CD14-positive monocyte (primary cell): ENCODE data around the gene SEL1L3. TPM values are rescaled to one million over a fixed set of nuclear protein-coding genes. Genes with fewer than 3 reads are reported as not detected.

Experiments used
- DNase-seq, 3 donors: peaks; one replicate each; pipeline ENCODE4 v3.0.0-alpha.2; 2011 to 2022
- H2AFZ ChIP-seq: 2 replicates; pipeline ENCODE4 v1.6.0; 2012; ENCODE audit warnings: mild to moderate bottlenecking, low read depth, low read length, inconsistent platforms; ENCODE audit not compliant: insufficient read depth, poor library complexity, severe bottlenecking
- H3K27ac ChIP-seq, 2 donors: 1 replicate in 1 of 2; 2 replicates in 1 of 2; pipeline ENCODE4 v1.5.1; 2012 to 2013; ENCODE audit warnings: low read length in 2 of 2, control low read depth in 1 of 2, inconsistent platforms in 1 of 2, low read depth in 1 of 2, mild to moderate bottlenecking in 1 of 2
- H3K27me3 ChIP-seq, 2 donors: one replicate each; pipeline versions ENCODE4 v1.6.0 to v1.6.1; 2011 to 2013; ENCODE audit warnings: low read length in 2 of 2; ENCODE audit not compliant: control insufficient read depth in 2 of 2, insufficient read depth in 2 of 2
- H3K36me3 ChIP-seq, 2 donors: replicated peaks in 1 of 2; 1 replicate in 1 of 2; 2 replicates in 1 of 2; pipeline versions ENCODE4 v1.5.1 to v1.6.1; 2012 to 2013; ENCODE audit warnings: low read length in 2 of 2, control low read depth in 1 of 2, inconsistent platforms in 1 of 2, mild to moderate bottlenecking in 1 of 2; ENCODE audit not compliant: insufficient read depth in 2 of 2, control insufficient read depth in 1 of 2
- H3K4me1 ChIP-seq, 2 donors: 1 replicate in 1 of 2; 2 replicates in 1 of 2; pipeline versions ENCODE4 v1.5.1 to v1.6.1; 2012 to 2013; ENCODE audit warnings: low read length in 2 of 2, control low read depth in 1 of 2, inconsistent platforms in 1 of 2, mild to moderate bottlenecking in 1 of 2, moderate library complexity in 1 of 2; ENCODE audit not compliant: insufficient read depth in 2 of 2, control insufficient read depth in 1 of 2
- H3K4me2 ChIP-seq: replicated peaks from 2 replicates; pipeline ENCODE3; 2012; ENCODE audit warnings: low read length, moderate library complexity, mild to moderate bottlenecking; ENCODE audit not compliant: poor library complexity, severe bottlenecking; ENCODE audit errors: extremely low read depth
- H3K4me3 ChIP-seq, 3 experiments: fragments of 200-600 bp in 1 of 3; sonication (generic) in 1 of 3; replicated peaks in 1 of 3; 1 replicate in 2 of 3; 2 replicates in 1 of 3; pipeline ENCODE4 v1.5.1; 2011 to 2013; ENCODE audit warnings: low read length in 3 of 3, mild to moderate bottlenecking in 3 of 3, control low read depth in 2 of 3, low read depth in 2 of 3, inconsistent platforms in 1 of 3, moderate library complexity in 1 of 3
- H3K79me2 ChIP-seq: 2 replicates; pipeline ENCODE4 v1.6.0; 2012; ENCODE audit warnings: mild to moderate bottlenecking, control low read depth, inconsistent platforms, low read length, moderate library complexity; ENCODE audit not compliant: insufficient read depth
- H3K9ac ChIP-seq: 2 replicates; pipeline ENCODE4 v1.6.0; 2017; ENCODE audit warnings: low read length, mild to moderate bottlenecking; ENCODE audit not compliant: insufficient read depth, poor library complexity, severe bottlenecking
- H3K9me3 ChIP-seq, 2 donors: replicated peaks in 1 of 2; 1 replicate in 1 of 2; 2 replicates in 1 of 2; pipeline versions ENCODE4 v1.5.1 to v1.6.1; 2012 to 2013; ENCODE audit warnings: low read length in 2 of 2, control low read depth in 1 of 2; ENCODE audit not compliant: control insufficient read depth in 1 of 2, insufficient read depth in 1 of 2
- H4K20me1 ChIP-seq: 2 replicates; pipeline ENCODE4 v1.6.0; 2012; ENCODE audit warnings: mild to moderate bottlenecking, low read length, control low read depth, moderate library complexity; ENCODE audit not compliant: insufficient read depth
- H3K27ac Mint-ChIP-seq, 7 donors: one replicate each; pipeline ENCODE4 v1.8.0; 2020; ENCODE audit warnings: mild to moderate bottlenecking in 7 of 7, mixed read lengths in 7 of 7, moderate library complexity in 6 of 7, inconsistent platforms in 2 of 7
- H3K27me3 Mint-ChIP-seq, 3 donors: one replicate each; pipeline ENCODE4 v1.8.0; 2021 to 2022; ENCODE audit warnings: low read depth in 3 of 3, mild to moderate bottlenecking in 3 of 3, mixed read lengths in 3 of 3, moderate library complexity in 3 of 3, inconsistent platforms in 1 of 3
- H3K36me3 Mint-ChIP-seq, 2 donors: one replicate each; pipeline ENCODE4 v1.8.0; 2020; ENCODE audit warnings: mixed read lengths in 2 of 2, inconsistent platforms in 1 of 2, mild to moderate bottlenecking in 1 of 2
- H3K4me1 Mint-ChIP-seq: one replicate; pipeline ENCODE4 v1.8.0; 2020; ENCODE audit warnings: mild to moderate bottlenecking, mixed read lengths
- H3K4me3 Mint-ChIP-seq, 2 donors: one replicate each; pipeline ENCODE4 v1.8.0; 2020; ENCODE audit warnings: mild to moderate bottlenecking in 2 of 2, mixed read lengths in 2 of 2, moderate library complexity in 1 of 2
- H3K9me3 Mint-ChIP-seq, 7 donors: one replicate each; pipeline ENCODE4 v1.8.0; 2020 to 2022; ENCODE audit warnings: mixed read lengths in 7 of 7, mild to moderate bottlenecking in 6 of 7, moderate library complexity in 6 of 7, inconsistent platforms in 2 of 7
- WGBS: methylation state at CpG from one replicate; pipeline ENCODE4 v1.1.5; 2013; ENCODE audit warnings: missing lambda C conversion rate; ENCODE audit not compliant: insufficient coverage; 5-methylcytosine and 5-hydroxymethylcytosine counted together
- intact Hi-C, 2 donors: fragments of 100-400 bp; cut with micrococcal nuclease; formaldehyde crosslinking; loops; one replicate each; pipeline versions ENCODE4 v1.15.0 to v1.15.1; 2023
- polyA plus RNA-seq, 3 donors: library from polyadenylated mRNA; depleted of rRNA in 1 of 3; unstranded in 2 of 3; stranded (reverse) in 1 of 3; fragments of 300-500 nt in 2 of 3; fragments of >200 nt in 1 of 3; fragmentation: Illumina TruSeq in 2 of 3; gene quantifications; 1 replicate in 2 of 3; 2 replicates in 1 of 3; pipeline ENCODE4 v1.2.3, GENCODE V29; 2012 to 2021
- TF ChIP-seq, protein P1 (sequence below): fragments of 200-600 bp; IDR thresholded peaks from one replicate; pipeline ENCODE4 v1.8.0; 2022; ENCODE audit warnings: antibody characterized with exemption, mild to moderate bottlenecking

The SEL1L3 gene
- polyA plus RNA-seq, 3 donors, result 0.61 to 2.2 (median 1.7) TPM

DNA sequence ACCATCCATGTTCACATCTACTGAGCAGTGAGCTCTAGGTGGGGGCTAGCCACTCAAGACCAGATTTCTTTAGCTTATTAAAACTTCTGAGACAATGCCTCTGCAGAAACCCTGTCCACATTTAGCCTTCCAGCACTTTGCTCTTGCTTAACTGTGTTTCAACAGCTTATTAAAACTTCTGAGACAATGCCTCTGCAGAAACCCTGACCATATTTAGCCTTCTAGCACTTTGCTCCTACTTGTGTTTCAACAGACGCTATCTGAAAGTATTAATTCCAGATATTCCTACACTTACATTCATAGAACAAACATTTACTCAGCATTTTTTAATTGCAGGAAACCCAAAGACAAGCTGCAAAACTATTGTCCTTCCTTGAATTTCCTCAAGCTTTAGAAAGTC is 91.9 kb downstream of the SEL1L3 start:
- Histone ChIP-seq H2AFZ (no peak overlapping the region), H3K27ac (no peak overlapping the region), H3K4me3 (no peak overlapping the region), H3K4me2 (no peak overlapping the region), H3K4me1 (no peaks in the 10 kb centered on the region), H3K27me3 (no peaks in the 10 kb centered on the region), H4K20me1 (no peaks in the 10 kb centered on the region), H3K36me3 (no peaks in the 10 kb centered on the region), H3K9ac (no peak overlapping the region), H3K9me3 (no peaks in the 10 kb centered on the region), H3K79me2 (no peaks in the 10 kb centered on the region)
- Mint-ChIP-seq H3K4me1 (peaks cover 4% of the 10 kb centered on the region), H3K27me3 (peaks cover 0 to 1% (median 0%) of the 10 kb centered on the region in 3 donors), H3K36me3 (no peaks in the 10 kb centered on the region), H3K4me3 (no peak overlapping the region), H3K9me3 (no peaks in the 10 kb centered on the region), H3K27ac (no peak overlapping the region)
- TF ChIP-seq, protein P1, sequence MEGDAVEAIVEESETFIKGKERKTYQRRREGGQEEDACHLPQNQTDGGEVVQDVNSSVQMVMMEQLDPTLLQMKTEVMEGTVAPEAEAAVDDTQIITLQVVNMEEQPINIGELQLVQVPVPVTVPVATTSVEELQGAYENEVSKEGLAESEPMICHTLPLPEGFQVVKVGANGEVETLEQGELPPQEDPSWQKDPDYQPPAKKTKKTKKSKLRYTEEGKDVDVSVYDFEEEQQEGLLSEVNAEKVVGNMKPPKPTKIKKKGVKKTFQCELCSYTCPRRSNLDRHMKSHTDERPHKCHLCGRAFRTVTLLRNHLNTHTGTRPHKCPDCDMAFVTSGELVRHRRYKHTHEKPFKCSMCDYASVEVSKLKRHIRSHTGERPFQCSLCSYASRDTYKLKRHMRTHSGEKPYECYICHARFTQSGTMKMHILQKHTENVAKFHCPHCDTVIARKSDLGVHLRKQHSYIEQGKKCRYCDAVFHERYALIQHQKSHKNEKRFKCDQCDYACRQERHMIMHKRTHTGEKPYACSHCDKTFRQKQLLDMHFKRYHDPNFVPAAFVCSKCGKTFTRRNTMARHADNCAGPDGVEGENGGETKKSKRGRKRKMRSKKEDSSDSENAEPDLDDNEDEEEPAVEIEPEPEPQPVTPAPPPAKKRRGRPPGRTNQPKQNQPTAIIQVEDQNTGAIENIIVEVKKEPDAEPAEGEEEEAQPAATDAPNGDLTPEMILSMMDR, result no peak
- no peak for DNase-seq
- intact Hi-C loops, result no loop called here
- 73% methylated on average over 1 of the region's 1 CpG for WGBS

DNA sequence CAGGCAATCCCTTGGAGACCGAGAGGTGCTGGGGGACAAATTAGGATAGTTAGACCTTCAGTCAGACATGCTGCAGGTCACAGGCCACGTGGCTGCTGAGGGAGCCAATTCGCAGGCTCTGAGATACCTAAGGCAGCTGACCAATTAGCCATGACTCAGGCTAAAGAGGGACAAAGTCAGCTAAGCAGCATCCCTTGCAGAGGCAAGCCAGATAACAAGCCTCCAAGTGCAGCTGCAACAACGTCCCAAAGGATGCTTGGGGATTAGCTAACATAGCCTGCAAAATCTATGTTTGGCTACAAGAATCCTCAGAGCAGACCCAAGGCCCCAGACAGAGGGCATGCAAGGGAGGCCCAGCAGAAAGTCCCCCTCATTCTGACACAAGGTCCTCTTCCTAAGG is 93.5 kb downstream of the SEL1L3 start:
- H3K27me3 Mint-ChIP-seq, result peaks cover 0 to 1% (median 1%) of the 10 kb centered on the region in 3 donors
- TF ChIP-seq, protein P1, result no peak
- Histone ChIP-seq H3K4me3 (no peak overlapping the region), H3K27me3 (no peaks in the 10 kb centered on the region), H3K9ac (no peak overlapping the region), H3K4me2 (no peak overlapping the region), H3K9me3 (no peaks in the 10 kb centered on the region), H2AFZ (no peak overlapping the region), H3K27ac (no peak overlapping the region), H3K79me2 (no peaks in the 10 kb centered on the region), H3K36me3 (no peaks in the 10 kb centered on the region), H3K4me1 (no peaks in the 10 kb centered on the region), H4K20me1 (no peaks in the 10 kb centered on the region)
- H3K9me3 Mint-ChIP-seq, result no peaks in the 10 kb centered on the region
- H3K4me1 Mint-ChIP-seq, result peaks cover 4% of the 10 kb centered on the region
- intact Hi-C loops, result loop anchor here (5.0 kb wide), 2 partner anchors 327 to 332 kb away; no protein-coding TSS in a partner anchor
- DNase-seq, result no peak
- 91% methylated on average over 3 of the region's 4 CpGs for WGBS
- H3K4me3 Mint-ChIP-seq, result no peak overlapping the region
- H3K27ac Mint-ChIP-seq, result no peak overlapping the region
- H3K36me3 Mint-ChIP-seq, result no peaks in the 10 kb centered on the region
